Gastroesophageal sphincter (tissue), 4 donors: ENCODE measurements around the gene DCDC2. TPM values are rescaled to one million over a fixed set of nuclear protein-coding genes. Genes with fewer than 3 reads are reported as not detected.
"Not testable (repeated sequence)": the region's sequence is repeated elsewhere in the genome, so short reads cannot be mapped to it uniquely, and the experiment has no call there.

Source experiments
- ATAC-seq: fragments of 150-250 bp; one replicate; pipeline ENCODE4 v1.9.1; 2016; ENCODE audit warnings: mild to moderate bottlenecking, moderate library complexity
- H3K27ac ChIP-seq, 4 donors: fragments of 200-600 bp; sonication (generic) in 3 of 4; 1 replicate in 3 of 4; 2 replicates in 1 of 4; pipeline ENCODE4 v1.5.1; 2016 to 2019
- H3K27me3 ChIP-seq: fragments of 200-600 bp; sonication (generic); one replicate; pipeline ENCODE4 v1.5.1; 2019
- H3K36me3 ChIP-seq, 2 donors: fragments of 200-600 bp; sonication (generic); one replicate each; pipeline ENCODE4 v1.5.1; 2019; ENCODE audit warnings: control low read depth in 1 of 2
- H3K4me1 ChIP-seq, 3 donors: fragments of 200-600 bp; sonication (generic); 1 replicate in 2 of 3; 2 replicates in 1 of 3; pipeline ENCODE4 v1.5.1; 2016 to 2019; ENCODE audit warnings: control low read depth in 2 of 3
- H3K4me3 ChIP-seq, 2 donors: fragments of 200-600 bp; sonication (generic); one replicate each; pipeline ENCODE4 v1.5.1; 2019; ENCODE audit warnings: mild to moderate bottlenecking in 1 of 2, moderate library complexity in 1 of 2
- H3K9me3 ChIP-seq, 3 donors: fragments of 200-600 bp; sonication (generic); one replicate each; pipeline ENCODE4 v1.5.1; 2017 to 2019; ENCODE audit warnings: control low read depth in 2 of 3
- CTCF ChIP-seq, 4 experiments: fragments of 200-600 bp in 2 of 4; fragments of 450-650 bp in 2 of 4; sonication (generic) in 1 of 4; IDR thresholded peaks; one replicate each; pipeline ENCODE4 v1.5.1; 2017 to 2019; ENCODE audit warnings: antibody characterized with exemption in 4 of 4, mild to moderate bottlenecking in 2 of 4, moderate library complexity in 2 of 4
- EP300 ChIP-seq: sonication (generic); formaldehyde crosslinking; IDR thresholded peaks from one replicate; pipeline ENCODE4 v1.6.1; 2017; ENCODE audit warnings: antibody characterized with exemption, mild to moderate bottlenecking
- POLR2A ChIP-seq, 2 donors: fragments of 450-650 bp; IDR thresholded peaks; one replicate each; pipeline ENCODE4 v1.6.1; 2017; ENCODE audit warnings: antibody characterized with exemption in 2 of 2, mild to moderate bottlenecking in 2 of 2, moderate library complexity in 1 of 2
- POLR2AphosphoS5 ChIP-seq: sonication (generic); formaldehyde crosslinking; IDR thresholded peaks from one replicate; pipeline ENCODE4 v1.6.1; 2017; ENCODE audit warnings: antibody characterized with exemption
- WGBS, 2 donors: methylation state at CpG; one replicate each; pipeline ENCODE4 v1.1.5; 2018; ENCODE audit warnings: low coverage in 1 of 2; 5-methylcytosine and 5-hydroxymethylcytosine counted together
- total RNA-seq, 4 donors: library from RNA; depleted of rRNA; stranded (reverse); fragments of >200 nt; gene quantifications; one replicate each; pipeline ENCODE4 v1.1.0, GENCODE V29; 2016

DCDC2 gene
- total RNA-seq, 4 donors from 2014 or later, result 0.15 TPM; not detected in 3

GRCh38 chr6:24325978-24326377 is 31.9 kb downstream of the DCDC2 start:
- H3K27ac ChIP-seq, result no peak overlapping the region
- no peaks in the 10 kb centered on the region for H3K36me3 ChIP-seq
- no peaks in the 10 kb centered on the region for H3K4me1 ChIP-seq
- no peak for TF ChIP-seq POLR2AphosphoS5
- no peak for TF ChIP-seq CTCF (IDR thresholded peaks at IDR 0.05)
- TF ChIP-seq EP300, result no peak
- TF ChIP-seq POLR2A (IDR thresholded peaks at IDR 0.05), result no peak
- no peaks in the 10 kb centered on the region for H3K9me3 ChIP-seq
- H3K27me3 ChIP-seq, result no peaks in the 10 kb centered on the region
- WGBS, 2 donors, result 88 to 100% methylated on average over 1 of the region's 1 CpG
- ATAC-seq, result no peak
- H3K4me3 ChIP-seq, result no peak overlapping the region

- Histone ChIP-seq H3K27me3 (peaks cover 3% of the 10 kb centered on the region), H3K27ac (no peak overlapping the region), H3K9me3 (no peaks in the 10 kb centered on the region), H3K4me3 (no peak overlapping the region), H3K4me1 (no peaks in the 10 kb centered on the region), H3K36me3 (no peaks in the 10 kb centered on the region)
- 88 to 90% methylated on average over 1 of the region's 1 CpG for WGBS, 2 donors
- no peak for TF ChIP-seq EP300
- TF ChIP-seq POLR2AphosphoS5, result no peak
- TF ChIP-seq CTCF (IDR thresholded peaks at IDR 0.05), result no peak
- ATAC-seq, result no peak
Measured at GRCh38 chr6:24324617-24325016, 33.2 kb downstream of the DCDC2 start.

GRCh38 chr6:24323632-24324337 is 34.1 kb downstream of the DCDC2 start:
- TF ChIP-seq CTCF (IDR thresholded peaks at IDR 0.05), result no peak
- TF ChIP-seq POLR2AphosphoS5, result no peak
- no peak for TF ChIP-seq EP300
- no peak for TF ChIP-seq POLR2A (IDR thresholded peaks at IDR 0.05)
- ATAC-seq, result no peak
- Histone ChIP-seq H3K4me3 (no peak overlapping the region), H3K27me3 (peaks cover 3% of the 10 kb centered on the region), H3K9me3 (no peaks in the 10 kb centered on the region), H3K4me1 (no peaks in the 10 kb centered on the region), H3K27ac (no peak overlapping the region), H3K36me3 (no peaks in the 10 kb centered on the region)
- 78 to 88% methylated on average over 1 of the region's 1 CpG for WGBS, 2 donors

- TF ChIP-seq CTCF (IDR thresholded peaks at IDR 0.05) (no peak), EP300 (no peak), POLR2A (IDR thresholded peaks at IDR 0.05) (no peak), POLR2AphosphoS5 (no peak)
- 90 to 93% methylated on average over 2 to 3 of the region's 3 CpGs for WGBS, 2 donors
Measured at GRCh38 chr6:24322924-24323323, 34.9 kb downstream of the DCDC2 start.

GRCh38 chr6:24322446-24322845 is 35.4 kb downstream of the DCDC2 start:
- WGBS, 2 donors, result 66 to 83% methylated on average over 2 to 3 of the region's 3 CpGs
- not testable (repeated sequence) for H3K9me3 ChIP-seq, H3K36me3 ChIP-seq, H3K27me3 ChIP-seq, H3K4me1 ChIP-seq, H3K27ac ChIP-seq, ATAC-seq, H3K4me3 ChIP-seq

More at GRCh38 chr6:24322924-24323323, 34.9 kb downstream of the DCDC2 start:
- no peak overlapping the region for H3K4me3 ChIP-seq
- H3K27me3 ChIP-seq, result peaks cover 3% of the 10 kb centered on the region
- no peaks in the 10 kb centered on the region for H3K9me3 ChIP-seq
- no peaks in the 10 kb centered on the region for H3K36me3 ChIP-seq
- ATAC-seq, result no peak
- H3K4me1 ChIP-seq, result no peaks in the 10 kb centered on the region
- H3K27ac ChIP-seq, result no peak overlapping the region
